ENCODE results near the gene RRAS.

The RRAS gene

DNA sequence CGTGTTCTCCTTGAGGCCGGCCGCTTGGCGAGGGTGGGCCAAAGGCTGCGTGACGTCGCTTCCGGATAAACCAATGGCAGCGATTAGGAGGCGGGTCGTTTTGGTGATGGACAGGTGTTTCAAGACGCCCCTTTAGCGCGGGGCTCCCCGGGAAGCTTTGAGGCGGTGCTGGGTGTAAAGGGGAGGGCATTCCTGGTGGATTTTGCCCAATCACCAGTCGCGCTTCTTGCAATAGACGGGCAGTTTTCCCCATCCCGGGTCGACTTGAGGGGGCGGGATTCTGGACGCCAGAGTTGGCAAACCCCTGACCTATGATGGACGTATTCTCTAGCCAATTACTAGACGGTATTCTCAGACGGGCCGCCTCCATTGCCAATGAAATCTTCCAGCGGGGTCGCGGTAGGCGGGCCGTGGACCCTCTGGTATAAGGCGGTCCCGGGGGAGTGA is 36.9 kb upstream of the RRAS start:
- DNase-seq, result peak; percentile 100

DNA sequence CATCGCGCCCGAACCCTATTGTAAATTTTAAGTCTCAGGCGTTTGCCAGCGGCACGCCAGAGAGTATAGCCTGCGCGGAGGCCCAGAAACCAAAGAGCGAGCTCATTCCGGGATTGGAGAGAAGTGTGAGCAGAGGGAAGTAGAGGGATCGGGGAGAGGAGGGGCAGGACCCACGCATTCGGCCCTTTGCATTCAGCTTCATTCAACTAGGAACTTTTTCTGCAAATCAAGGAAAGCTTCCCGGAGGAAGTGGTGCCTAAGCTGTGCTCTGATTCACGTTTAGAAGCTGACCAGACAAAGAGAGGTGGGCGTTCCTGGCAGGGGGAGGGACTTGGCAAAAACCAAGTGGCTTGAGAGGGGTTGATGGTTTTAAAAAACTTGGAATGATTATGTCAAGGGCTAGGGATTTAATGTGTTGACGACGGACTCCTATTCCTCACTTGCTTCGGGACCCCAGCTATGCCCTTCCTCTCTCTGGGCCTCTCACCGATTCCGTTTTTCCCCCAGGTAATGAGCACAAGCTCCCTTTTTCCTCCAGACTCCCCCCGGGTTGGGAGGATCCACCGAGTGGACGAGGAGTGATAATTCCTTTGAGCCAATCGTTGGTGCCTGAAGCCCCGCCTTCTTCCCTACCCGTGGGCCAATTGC is 36.3 kb upstream of the RRAS start:
- DNase-seq, result no peak

DNA sequence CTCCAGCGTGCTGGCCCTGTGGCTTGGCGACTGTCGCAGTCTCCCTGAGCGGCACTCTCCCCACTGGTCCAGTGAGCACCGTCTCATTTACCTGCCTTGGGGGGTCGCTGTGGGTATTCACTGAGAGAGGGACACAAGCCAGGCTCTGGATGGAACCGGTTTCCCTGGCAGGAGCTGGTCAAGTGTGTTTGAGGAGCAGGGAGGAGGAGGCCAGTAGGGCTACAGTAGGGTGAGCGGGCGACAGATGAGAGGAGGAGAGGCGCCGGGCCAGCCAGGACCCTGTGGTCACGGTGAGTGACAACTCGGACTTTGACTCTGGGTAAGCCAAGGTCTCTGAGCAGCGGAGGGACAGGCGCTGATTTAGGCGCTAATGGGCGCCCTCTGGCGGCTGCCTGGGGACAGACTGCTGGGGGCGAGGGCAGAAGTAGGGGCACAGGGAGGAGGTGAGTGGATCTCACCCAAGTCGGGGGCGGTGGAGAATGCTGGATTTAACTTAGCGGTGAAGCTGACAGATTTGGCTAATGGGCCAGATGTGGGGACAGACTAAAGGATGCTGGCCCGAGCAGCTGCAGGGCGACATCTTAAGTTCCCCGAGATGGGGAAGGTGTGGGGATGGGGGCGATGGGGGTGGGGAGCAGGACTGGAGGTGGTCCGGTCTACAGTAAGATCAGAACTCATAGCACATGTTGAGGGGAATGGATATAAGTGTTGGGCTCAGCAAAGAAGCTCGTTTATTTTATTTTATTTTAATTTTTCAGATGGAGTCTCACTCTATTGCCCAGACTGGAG is 32.4 kb upstream of the RRAS start:
- peak; percentile 80 for DNase-seq

DNA sequence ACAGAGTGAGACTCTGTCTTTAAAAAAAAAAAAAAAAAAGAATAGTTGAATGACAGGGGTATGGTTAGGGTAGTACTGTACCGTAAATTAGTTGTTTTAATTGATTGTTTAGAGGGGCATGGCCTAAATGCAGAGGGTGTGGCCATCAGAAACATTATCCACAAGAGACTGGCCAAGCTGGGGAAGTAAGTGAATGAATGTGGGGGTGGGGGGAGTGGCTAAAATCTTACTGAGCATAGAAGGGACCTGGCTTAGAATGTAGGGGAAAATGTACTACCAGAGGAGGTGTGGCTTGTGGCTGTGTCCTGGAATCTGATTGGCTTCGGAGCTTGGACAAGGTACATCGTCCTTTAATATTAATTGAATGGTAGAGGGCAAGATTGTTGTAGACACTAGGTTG is 29.6 kb upstream of the RRAS start:
- no peak for DNase-seq

DNA sequence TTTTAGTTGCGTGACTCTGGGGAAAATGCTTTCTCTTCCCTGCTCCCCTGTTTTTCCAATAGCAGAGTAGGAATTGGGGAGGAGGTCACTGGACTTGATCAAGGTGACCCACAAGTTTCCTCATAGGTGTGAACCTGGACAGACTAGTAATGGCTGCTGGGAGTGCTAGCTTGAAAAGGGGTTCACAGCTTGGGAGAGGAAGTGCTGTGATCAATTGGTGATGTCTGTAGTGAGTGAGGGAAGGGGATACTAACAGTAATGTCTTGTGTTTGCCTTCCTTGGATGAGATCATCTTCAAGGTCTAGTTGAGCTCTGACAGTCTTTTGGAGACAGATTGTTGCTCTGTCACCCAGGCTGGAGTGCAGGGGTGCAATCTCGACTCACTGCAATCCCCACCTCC is 27.5 kb upstream of the RRAS start:
- DNase-seq, result no peak

DNA sequence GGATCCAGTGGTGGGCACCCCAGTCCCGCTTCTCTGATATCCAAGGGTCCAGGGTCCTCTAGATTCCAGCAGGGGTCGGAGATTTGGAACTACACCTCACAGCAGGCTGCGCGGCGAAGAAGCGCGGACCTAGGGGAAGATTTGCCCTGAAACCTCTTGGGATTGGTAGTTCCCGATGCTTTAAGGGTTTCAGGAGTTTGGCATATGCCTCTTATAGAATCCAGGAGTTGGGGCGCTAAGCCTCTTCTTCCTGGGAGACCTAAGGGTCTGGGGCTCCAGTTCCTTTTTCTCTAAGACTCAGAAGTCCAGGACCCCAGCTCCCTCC is 26.1 kb upstream of the RRAS start:
- no peak for DNase-seq

DNA sequence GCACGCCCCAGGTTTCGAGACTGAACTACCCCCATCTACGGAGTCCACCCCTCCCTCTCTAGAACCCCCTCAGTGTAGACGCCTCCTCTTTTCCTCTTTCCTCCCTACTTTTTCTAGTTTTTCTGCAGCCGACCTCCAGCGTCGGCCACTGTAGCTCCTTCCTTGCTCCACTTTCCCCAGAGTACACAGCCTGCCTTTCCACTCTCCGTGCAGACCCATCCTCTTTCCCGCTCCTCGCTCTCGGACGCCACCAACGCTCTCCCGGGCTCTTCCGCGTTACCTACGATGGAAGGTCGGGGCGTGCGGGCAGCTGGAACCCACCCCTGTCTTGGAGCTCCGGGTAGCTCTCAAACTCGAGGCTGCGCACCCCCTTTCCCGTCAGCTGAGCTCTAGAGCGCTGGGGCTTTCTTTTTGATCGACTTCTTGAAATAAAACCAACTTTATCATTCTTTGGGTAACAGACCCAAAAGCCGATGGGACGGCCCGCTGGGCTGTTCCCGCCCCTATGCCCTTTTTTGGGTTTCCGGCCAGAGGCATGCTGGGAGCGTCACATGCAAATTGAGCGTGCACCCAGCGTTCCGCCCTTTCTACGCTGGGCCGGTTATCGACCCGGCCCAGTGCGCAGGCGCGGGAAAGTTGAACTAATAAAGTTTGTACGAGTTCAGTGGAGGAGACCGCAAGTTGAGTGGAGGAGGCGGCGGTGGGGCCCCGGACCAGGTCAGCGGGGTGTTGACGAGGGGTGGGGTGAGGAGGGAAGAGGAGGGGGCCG is 25.6 kb upstream of the RRAS start, which contains the start of the genes BCL2L12 and IRF3:
BCL2L12 (plus strand) TSS at position 583 of the 769 bp plus-strand sequence. CDS start 760 bp downstream, outside the sequence.
IRF3 (minus strand) TSS at position 507 of the 769 bp plus-strand sequence. CDS start 1,019 bp downstream, outside the sequence.
- DNase-seq, result peak; percentile 99

DNA sequence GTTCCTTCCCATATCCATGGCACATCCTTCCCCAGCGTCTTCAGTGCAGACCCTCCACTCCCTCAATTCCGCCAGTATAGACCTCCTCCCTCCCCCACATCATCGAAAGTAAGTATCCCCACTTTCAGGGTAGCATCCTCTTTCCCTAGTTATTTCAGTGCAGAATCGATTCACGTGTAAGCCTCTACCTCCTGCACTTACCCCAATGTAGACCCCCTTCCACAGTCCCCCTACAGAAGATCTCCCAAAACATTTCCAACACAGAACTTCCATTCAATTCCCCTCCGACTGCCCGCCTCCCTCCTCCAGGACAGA is 25.1 kb upstream of the RRAS start:
- no peak for DNase-seq

DNA sequence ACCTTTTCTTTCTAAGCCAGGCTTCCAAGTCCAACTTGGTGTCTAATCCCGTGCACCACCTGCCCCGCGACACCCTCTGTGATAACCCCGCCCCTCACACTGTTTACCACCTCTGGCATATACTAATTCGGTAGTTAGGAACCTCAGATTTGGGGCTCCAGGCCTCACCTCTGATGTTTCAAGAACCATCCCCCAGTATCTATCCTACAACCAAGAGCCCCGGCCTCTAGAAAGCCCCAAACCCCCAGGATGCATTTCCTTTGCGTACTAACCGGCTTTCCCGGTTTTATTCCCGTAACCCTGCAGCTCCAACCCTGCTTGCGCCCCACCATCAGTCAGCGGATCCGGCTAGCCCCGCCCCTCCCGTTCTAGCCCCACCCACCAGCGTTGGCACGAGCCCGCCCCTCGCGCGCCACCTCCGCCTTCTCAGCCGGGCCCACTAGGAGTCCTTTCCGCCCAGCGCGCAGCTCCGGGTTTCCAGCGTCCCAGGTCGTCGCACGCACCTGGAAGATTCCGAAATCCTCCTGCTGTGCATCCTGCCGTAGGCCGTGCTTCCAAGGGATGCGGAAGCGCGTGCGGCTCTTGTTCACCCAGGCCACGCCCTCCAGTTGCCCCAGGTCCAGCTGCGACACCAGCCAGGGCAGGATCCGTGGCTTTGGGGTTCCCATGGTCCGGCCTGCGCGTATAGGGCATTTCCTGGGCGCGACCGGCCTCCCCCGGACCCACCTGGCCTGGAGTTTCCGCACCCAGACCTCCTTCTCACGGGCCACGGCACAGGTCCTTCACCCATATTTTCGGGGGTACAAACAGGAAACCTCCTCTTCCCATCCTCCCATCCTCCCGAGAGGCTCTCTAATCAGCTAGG is 24.5 kb upstream of the RRAS start:
- peak; percentile 91 for DNase-seq

DNA sequence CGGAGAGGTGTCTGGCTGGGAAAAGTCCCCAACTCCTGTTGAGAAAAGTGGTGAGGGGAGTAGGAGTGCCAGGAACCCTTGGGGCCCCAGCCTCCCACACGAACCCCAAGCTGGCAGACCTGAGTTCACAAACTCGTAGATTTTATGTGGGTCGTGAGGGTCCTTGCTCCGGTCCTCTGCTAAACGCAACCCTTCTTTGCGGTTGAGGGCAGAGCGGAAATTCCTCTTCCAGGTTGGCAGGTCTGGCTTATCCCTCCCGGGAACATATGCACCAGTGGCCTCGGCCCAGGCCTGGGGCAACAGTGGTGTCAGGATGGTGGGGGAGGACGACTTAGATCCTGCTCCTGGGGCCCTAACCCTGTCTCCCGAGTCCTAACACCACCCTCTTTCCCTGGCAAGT is 23.3 kb upstream of the RRAS start:
- no peak for DNase-seq

DNA sequence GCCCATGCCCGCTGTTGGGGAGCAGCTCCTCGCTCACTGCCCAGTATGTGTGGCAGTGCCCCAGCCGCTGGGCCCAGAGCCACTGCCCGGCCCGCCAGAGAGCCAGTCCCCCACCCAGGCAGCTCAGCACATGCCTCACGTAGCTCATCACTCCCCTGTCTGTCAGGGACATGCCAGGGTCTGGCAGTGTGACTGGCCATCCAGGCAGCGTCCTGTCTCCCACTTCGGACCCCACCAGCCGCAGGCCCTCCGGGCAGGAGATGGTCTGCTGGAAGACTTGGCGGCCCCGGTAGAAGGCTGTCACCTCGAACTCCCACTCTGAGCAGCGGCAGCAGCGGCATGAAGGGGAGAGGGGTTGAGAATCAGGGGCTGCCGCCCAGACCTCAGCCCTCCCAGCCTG is 22.1 kb upstream of the RRAS start:
- no peak for DNase-seq

DNA sequence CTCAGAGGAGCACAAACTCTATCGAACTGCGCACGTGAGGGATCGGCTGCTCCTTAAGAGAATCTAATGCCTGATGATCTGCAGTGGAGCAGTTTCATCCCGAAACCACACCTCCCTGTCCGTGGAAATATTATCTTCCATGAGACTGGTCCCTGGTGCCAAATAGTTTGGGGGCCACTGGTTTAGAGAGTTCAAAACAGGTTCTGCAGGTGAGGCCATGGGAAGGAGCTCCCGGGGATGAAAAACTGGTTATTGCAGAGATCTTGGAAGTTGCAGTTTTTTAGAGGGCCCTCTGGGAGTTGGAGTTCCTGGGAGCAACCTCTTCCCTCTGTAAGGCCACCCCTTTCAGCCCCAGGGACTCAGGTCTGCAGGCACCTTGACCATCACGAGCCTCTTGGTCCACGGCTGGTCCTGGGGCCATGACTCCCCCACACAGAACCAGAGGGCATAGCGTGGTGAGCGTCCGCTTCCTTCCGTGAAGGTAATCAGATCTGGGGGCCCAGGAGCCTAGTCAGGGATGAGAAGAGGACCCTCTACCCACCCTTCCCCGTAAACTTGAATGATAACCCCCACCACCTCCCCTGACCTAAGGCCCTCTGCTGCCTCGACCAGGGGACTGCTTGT is 20.5 kb upstream of the RRAS start:
- DNase-seq, result no peak

DNA sequence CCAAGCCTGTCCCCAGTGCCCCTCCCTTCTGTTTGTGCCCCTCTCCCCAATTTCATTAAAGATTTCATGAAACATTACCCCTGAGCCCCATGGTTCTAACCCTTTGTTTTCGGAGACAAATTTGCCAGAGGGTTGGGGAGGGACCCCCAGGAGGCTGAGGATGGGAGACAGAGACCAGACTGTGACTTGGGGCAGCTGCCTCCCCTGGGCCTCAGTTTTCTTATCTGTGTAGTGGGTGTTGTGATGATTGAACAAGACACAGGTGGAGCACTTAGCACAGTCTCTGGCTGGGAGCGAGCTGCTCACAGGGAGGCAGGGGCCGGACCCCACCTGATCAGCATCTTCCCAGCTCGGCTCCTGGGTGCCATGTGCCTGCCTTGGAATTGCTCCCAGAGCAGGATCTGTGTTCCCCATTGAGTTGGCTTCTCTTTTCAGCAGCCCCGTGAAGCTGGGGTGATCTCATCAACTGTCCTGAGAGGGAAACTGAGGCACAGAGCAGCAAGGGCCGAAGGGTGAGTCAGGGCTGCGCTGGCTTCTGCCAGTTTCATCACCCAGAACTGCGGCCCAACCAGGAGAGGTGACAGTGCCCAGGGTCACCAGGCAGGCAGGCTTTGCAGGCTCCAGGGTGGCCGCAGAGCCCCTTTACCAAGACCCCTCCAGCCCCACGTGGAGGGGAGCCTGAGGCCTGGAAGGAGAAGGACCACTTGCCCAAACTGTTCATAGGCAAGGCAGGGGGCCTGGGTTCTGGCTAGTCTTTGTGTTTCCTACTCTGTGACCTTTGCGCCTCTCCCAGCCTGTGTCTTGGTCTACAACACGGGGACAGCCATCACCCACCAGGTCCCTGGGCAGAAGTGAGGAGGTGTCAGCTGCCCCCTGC is 18.9 kb upstream of the RRAS start:
- DNase-seq, result no peak

DNA sequence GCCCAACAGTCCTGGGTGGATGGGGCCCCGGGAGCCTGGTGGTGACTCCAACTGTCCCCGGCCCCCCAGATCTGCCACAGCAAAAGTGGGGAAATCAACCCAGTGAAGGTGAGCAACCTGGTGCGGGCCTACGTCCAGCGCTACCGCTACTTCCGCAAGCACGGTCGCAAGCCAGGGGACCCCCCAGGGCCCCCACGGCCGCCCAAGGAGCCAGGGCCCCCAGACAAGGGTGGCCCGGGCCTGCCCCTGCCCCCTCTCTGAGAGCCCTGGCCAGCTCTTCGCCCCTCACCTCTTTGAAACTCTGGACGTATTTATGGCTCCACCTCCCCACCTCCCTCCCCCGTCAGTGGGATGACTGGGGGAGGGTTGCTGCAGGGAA is 18.2 kb upstream of the RRAS start:
- no peak for DNase-seq

DNA sequence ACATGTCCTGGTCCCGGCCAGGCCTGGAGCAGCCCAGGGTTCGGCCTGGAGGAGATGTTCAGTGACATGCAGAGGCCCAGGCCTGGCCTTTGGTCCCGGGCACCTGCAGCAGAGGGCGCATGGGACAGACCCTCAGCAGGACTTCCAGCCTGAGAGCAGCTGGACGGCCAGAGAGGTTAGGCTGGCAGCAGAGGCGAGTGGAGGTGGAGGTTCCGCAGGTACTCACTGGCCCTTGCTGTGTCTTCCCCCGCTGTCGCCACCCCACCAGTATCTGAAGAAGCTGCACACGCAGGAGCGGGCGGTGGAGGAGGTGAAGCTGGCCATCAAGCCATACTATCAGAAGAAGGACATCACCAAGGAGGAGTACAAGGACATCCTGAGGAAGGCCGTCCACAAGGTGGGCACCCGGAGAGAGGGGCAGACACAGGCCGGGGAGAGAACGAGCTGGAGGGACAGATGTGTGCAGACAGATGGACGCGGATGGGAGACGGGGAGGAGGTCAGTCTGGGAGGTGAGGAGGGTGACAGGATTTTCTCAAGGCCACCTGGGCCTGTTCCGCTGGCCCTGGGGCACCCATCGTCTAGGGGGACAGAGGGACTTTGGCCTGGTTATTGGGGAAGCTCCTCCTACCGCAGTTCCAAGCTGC is 17.7 kb upstream of the RRAS start:
- DNase-seq, result no peak

DNA sequence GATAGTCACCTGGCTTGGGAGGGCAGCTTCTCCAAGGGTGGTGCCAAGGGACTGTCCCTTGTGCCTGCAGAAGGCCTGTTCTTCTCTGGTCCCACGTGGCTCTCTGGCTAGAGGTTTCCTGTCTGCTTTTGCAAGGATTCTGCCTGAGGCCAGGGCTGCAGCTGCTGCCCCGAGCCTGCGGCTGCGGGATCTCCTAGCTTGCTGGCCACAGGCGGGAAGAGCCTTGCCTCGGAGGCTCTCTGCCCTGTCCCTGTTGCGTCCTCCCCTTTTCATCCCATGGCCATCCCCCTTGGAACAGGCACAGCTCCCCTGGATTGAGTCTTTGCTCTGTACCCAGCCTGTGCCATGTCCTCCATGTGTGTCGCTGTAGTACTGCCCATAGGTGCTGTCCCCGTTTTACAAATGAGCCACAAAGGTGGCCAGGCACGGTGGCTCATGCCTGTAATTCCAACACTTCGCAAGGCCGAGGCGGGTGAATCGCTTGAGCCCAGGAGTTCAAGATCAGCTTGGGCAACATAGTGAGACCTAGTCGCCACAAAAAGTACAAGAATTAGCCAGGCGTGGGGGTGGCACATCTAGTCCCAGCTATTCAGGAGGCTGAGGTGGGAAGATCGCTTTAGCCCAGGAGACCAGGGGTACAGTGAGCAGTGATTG is 16.6 kb upstream of the RRAS start:
- DNase-seq, result no peak

DNA sequence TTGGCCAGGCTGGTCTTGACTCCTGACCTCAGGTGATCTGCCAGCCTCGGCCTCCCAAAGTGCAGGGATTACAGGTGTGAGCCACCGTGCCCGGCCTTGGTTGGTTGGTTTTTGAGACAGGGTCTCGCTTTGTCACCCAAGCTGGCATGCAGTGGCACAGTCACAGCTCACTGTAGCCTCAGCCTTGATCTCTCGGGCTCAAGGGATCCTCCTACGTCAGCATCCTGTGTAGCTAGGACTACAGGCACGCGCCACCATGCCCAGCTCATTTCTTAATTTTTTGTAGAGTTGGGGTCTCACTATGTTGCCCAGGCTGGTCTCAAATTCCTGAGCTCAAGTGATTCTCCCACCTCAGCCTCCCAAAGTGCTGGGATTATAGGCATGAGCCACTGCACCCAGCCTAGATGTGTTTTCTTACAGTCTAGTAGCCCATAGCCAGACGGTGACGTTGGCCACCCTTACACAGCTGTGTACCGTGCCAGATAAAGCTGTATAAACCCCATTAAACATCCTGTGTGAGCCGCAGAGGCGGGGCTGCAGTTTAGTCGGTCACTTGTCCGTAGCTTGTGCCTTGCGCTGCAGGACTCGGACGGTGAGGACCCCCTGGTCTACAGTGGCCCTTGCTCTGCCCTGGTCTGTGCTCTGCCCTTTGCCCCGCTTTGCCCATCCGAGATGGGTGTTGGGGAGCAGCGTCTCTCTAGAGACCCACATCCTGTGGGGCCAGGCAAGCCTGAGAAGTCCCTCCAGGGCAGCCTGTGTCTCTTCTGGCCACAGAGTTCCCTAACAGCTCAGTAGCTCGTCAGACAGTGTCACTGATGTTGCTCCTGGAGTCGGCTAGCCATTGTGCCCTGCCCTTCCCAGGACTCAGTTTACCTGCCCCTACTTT is 15.9 kb upstream of the RRAS start:
- DNase-seq, result no peak

DNA sequence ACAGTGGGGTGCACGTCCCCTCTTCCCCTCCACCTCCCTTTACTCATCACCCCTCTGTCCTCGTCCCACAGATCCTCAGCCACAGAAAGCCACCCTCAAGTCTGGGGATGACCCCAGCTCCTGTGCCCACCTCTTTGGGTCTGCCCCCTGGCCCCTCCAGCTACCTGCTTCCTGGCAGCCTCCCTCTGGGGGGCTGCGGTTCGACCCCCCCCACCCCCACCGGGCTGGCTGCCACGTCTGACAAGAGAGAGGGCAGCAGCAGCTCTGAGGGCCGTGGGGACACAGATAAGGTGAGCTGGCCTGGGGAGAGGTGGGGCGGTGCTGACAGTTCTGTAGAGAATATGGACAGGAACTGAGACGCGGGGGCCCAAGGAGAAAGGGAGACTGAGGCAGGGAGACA is 14.6 kb upstream of the RRAS start:
- DNase-seq, result no peak

DNA sequence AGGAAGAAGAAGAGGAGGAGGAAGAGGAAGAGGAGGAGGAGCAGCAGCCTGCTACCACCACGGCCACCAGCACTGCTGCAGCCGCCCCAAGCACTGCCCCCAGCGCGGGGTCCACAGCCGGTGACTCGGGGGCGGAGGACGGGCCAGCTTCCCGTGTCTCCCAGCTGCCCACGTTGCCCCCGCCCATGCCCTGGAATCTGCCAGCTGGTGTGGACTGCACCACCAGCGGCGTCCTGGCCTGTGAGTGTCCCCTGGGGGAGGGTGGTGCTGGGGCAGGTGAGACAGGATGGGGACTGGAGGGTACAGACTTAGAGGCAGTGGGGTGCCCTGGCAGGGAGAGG is 13.5 kb upstream of the RRAS start:
- DNase-seq, result no peak
